Neutrophil (primary cell): ENCODE data around the gene NT5C2.

Experiments
- H3K27ac ChIP-seq: fragments of 200-600 bp; sonication (generic); 2 replicates; pipeline ENCODE4 v1.5.1; 2016; ENCODE audit warnings: mild to moderate bottlenecking, moderate library complexity
- H3K27me3 ChIP-seq: fragments of 200-600 bp; sonication (generic); 2 replicates; pipeline ENCODE4 v1.6.0; 2016; ENCODE audit warnings: mild to moderate bottlenecking
- H3K36me3 ChIP-seq: fragments of 200-600 bp; sonication (generic); 2 replicates; pipeline ENCODE4 v1.5.1; 2017
- H3K4me1 ChIP-seq, 2 experiments: fragments of 200-600 bp in 1 of 2; sonication (generic) in 1 of 2; 1 replicate in 1 of 2; 2 replicates in 1 of 2; pipeline versions ENCODE4 v1.5.1 to v1.6.1; 2013 to 2016; ENCODE audit warnings: low read depth in 1 of 2, low read length in 1 of 2, mild to moderate bottlenecking in 1 of 2, moderate library complexity in 1 of 2; ENCODE audit not compliant: control insufficient read depth in 1 of 2, insufficient read depth in 1 of 2
- H3K4me3 ChIP-seq, 2 experiments: fragments of 200-600 bp in 1 of 2; sonication (generic) in 1 of 2; 1 replicate in 1 of 2; 2 replicates in 1 of 2; pipeline ENCODE4 v1.5.1; 2013 to 2016; ENCODE audit warnings: low read depth in 1 of 2, low read length in 1 of 2, mild to moderate bottlenecking in 1 of 2, moderate library complexity in 1 of 2
- H3K9me3 ChIP-seq: fragments of 200-600 bp; sonication (generic); 2 replicates; pipeline ENCODE4 v1.5.1; 2016
- TF ChIP-seq, protein P1 (sequence below): fragments of 200-600 bp; sonication (generic); IDR thresholded peaks from 2 replicates; pipeline ENCODE4 v1.5.1; 2016; ENCODE audit warnings: antibody characterized with exemption

Gene NT5C2

GRCh38 chr10:103203466-103203865 lies 10.4 kb upstream of the NT5C2 start:
- H3K9me3 ChIP-seq, result no peaks in the 10 kb centered on the region
- H3K36me3 ChIP-seq, result no peaks in the 10 kb centered on the region
- no peak overlapping the region for H3K4me3 ChIP-seq
- TF ChIP-seq, protein P1, sequence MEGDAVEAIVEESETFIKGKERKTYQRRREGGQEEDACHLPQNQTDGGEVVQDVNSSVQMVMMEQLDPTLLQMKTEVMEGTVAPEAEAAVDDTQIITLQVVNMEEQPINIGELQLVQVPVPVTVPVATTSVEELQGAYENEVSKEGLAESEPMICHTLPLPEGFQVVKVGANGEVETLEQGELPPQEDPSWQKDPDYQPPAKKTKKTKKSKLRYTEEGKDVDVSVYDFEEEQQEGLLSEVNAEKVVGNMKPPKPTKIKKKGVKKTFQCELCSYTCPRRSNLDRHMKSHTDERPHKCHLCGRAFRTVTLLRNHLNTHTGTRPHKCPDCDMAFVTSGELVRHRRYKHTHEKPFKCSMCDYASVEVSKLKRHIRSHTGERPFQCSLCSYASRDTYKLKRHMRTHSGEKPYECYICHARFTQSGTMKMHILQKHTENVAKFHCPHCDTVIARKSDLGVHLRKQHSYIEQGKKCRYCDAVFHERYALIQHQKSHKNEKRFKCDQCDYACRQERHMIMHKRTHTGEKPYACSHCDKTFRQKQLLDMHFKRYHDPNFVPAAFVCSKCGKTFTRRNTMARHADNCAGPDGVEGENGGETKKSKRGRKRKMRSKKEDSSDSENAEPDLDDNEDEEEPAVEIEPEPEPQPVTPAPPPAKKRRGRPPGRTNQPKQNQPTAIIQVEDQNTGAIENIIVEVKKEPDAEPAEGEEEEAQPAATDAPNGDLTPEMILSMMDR, result no peak
- peak overlapping the region; percentile 93 for H3K27ac ChIP-seq
- peaks cover 54 to 56% of the 10 kb centered on the region in 2 experiments for H3K4me1 ChIP-seq
- H3K27me3 ChIP-seq, result no peaks in the 10 kb centered on the region

DNA sequence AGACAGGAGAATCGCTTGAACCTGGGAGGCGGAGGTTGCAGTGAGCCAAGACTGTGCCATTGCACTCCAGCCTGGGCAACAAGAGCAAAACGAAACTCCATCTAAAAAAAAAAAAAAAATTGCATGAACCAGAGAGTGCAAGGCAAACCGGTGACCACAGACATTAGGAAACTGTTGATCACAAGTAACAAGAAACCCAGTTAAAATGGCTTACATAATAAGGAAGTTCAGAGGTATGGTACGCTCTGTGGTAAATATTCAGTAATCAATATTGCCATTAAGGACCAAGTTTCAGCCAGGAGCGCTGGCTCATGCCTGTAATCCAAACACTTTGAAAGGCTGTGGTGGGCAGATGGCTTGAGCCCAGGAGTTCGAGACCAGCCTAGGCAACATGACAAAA lies 9.2 kb upstream of the NT5C2 start:
- TF ChIP-seq, protein P1, result no peak
- Histone ChIP-seq H3K4me1 (peaks cover 66 to 68% of the 10 kb centered on the region in 2 experiments), H3K9me3 (no peaks in the 10 kb centered on the region), H3K27ac (peak overlapping the region; percentile 93), H3K4me3 (peak overlapping the region; percentile 44 to 49), H3K27me3 (no peaks in the 10 kb centered on the region), H3K36me3 (no peaks in the 10 kb centered on the region)

DNA sequence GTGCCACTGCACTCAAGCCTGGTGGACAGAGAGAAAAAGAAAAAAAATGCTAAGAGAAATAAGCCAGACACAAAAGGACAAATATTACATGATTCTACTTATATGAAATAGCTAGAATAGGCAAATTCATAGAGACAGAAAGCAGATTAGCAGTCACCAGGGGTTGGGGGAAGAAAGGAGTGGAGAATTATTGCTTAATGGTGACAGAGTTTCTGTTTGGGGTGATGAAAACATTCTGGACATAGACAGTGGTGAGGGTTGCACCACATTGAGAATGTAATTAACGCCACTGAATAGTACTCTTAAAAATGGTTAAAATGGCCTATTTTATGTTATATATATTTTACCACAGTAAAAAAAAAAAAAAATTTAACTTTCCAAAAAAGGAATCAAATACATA lies 6.4 kb upstream of the NT5C2 start:
- TF ChIP-seq, protein P1, result no peak
- Histone ChIP-seq H3K4me3 (peak overlapping the region; percentile 14 to 31), H3K4me1 (peaks cover 84 to 91% of the 10 kb centered on the region in 2 experiments), H3K9me3 (no peaks in the 10 kb centered on the region), H3K27ac (peak overlapping the region; percentile 93), H3K36me3 (no peaks in the 10 kb centered on the region), H3K27me3 (no peaks in the 10 kb centered on the region)

- TF ChIP-seq, protein P1, result no peak
- Histone ChIP-seq H3K9me3 (no peaks in the 10 kb centered on the region), H3K27ac (peak overlapping the region; percentile 93), H3K4me1 (peaks cover 91 to 95% of the 10 kb centered on the region in 2 experiments), H3K4me3 (peak overlapping the region; percentile 45 to 53), H3K36me3 (no peaks in the 10 kb centered on the region), H3K27me3 (no peaks in the 10 kb centered on the region)
Measured at GRCh38 chr10:103198648-103199047, 5.6 kb upstream of the NT5C2 start.

- TF ChIP-seq, protein P1, result no peak
- no peaks in the 10 kb centered on the region for H3K36me3 ChIP-seq
- H3K27ac ChIP-seq, result peak overlapping the region; percentile 93
- peaks cover 87 to 91% of the 10 kb centered on the region in 2 experiments for H3K4me1 ChIP-seq
- no peaks in the 10 kb centered on the region for H3K27me3 ChIP-seq
- H3K4me3 ChIP-seq, result peak overlapping the region; percentile 45 to 53
- H3K9me3 ChIP-seq, result no peaks in the 10 kb centered on the region
Measured at GRCh38 chr10:103197903-103198302, 4.8 kb upstream of the NT5C2 start.

DNA sequence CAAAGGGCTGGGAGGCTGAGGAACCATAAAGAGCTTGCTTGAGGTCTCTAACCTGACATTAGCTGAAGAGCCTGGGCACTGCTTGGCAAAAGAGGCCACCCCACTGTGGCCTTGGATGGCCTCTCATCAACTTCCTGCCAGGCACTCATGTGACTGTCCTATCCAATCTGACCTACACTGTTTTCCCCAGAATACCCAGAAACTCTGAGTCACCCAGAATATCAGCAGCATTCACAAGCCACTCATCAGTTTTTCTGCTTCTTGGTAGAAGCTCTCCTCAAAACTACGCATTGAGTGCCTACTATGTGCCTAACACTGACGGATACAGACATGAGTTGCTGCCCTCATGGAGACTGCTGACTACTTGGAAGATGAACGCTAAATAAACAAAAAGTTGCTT lies 4.1 kb upstream of the NT5C2 start:
- TF ChIP-seq, protein P1, result no peak
- peak overlapping the region; percentile 93 for H3K27ac ChIP-seq

More for the DNA sequence above, 4.1 kb upstream of the NT5C2 start:
- no peaks in the 10 kb centered on the region for H3K36me3 ChIP-seq
- no peaks in the 10 kb centered on the region for H3K9me3 ChIP-seq
- H3K4me1 ChIP-seq, result peaks cover 80 to 84% of the 10 kb centered on the region in 2 experiments
- H3K4me3 ChIP-seq, result peak overlapping the region; percentile 45 to 53
- no peaks in the 10 kb centered on the region for H3K27me3 ChIP-seq
